Measurements from ENCODE around the gene PGRMC1. TPM values are rescaled to one million over a fixed set of nuclear protein-coding genes. Genes with fewer than 3 reads are reported as not detected.

The PGRMC1 gene
- total RNA-seq, 1 experiment from 2014 or later = 192 TPM

Other genes with a start within 250 kb of the PGRMC1 start
- gene CT47C1, start 163.3 kb upstream of the PGRMC1 start, total RNA-seq (2014; rRNA removed; shearing (Covaris generic)) = not detected in 2 replicates
- gene KIAA1210, start 108.5 kb upstream of the PGRMC1 start, total RNA-seq (2014; rRNA removed; shearing (Covaris generic)) = not detected in 2 replicates
- 20.5 and 22.5 TPM in 2 replicates for gene SLC25A43, start 163.1 kb downstream of the PGRMC1 start, total RNA-seq (2014; rRNA removed; shearing (Covaris generic))
- gene SLC25A5, start 232.2 kb downstream of the PGRMC1 start, total RNA-seq (2014; rRNA removed; shearing (Covaris generic)) = 289 and 310 TPM in 2 replicates